Measurements from ENCODE around the gene SMG6. TPM values are rescaled to one million over a fixed set of nuclear protein-coding genes. Genes with fewer than 3 reads are reported as not detected.

The SMG6 gene
- total and polyA plus RNA-seq, 2 donors (not counting 1 experiment from before 2014, with no cell fraction given), result 10.6 to 35.5 TPM

- Mint-ChIP-seq H3K4me3 (no peak overlapping the region), H3K4me1 (no peaks in the 10 kb centered on the region), H3K27me3 (no peaks in the 10 kb centered on the region), H3K27ac (no peak overlapping the region), H3K9me3 (ENCODE audit: insufficient read depth) (no peaks in the 10 kb centered on the region)
- 100% methylated on average over 6 of the region's 6 CpGs for WGBS (ENCODE audit: insufficient coverage)
- no peaks in the 10 kb centered on the region for H3K27me3 ChIP-seq (replicated peaks in 1 of 4; ENCODE audit: control extremely low read depth in 1 of 4, control insufficient read depth in 3 of 4, insufficient read depth in 4 of 4, low read length in 3 of 4)
- H3K9me3 ChIP-seq (ENCODE audit: control extremely low read depth in 1 of 3, control insufficient read depth in 2 of 3, insufficient read depth in 1 of 3, low read length in 2 of 3), result no peaks in the 10 kb centered on the region
- ChIA-PET POLR2A (no interaction called here), CTCF (interaction anchor here (0.7 kb wide), 1 partner anchor 269 kb away, joined by 3 read pairs; no protein-coding TSS in a partner anchor)
- H3K4me2 ChIP-seq (replicated peaks; ENCODE audit: low read depth, low read length, poor library complexity, severe bottlenecking), result no peak overlapping the region
- no peak overlapping the region for H3K9ac ChIP-seq (ENCODE audit: low read length)
- no peak overlapping the region for H3K27ac ChIP-seq (ENCODE audit: low read length in 2 of 2)
- no peaks in the 10 kb centered on the region for H4K20me1 ChIP-seq (ENCODE audit: control insufficient read depth, insufficient read depth, low read length, poor library complexity, severe bottlenecking)
- TF ChIP-seq EZH2 (IDR thresholded peaks at IDR 0.05; ENCODE audit: borderline replicate concordance, insufficient read depth, low read depth, low read length, poor library complexity, severe bottlenecking), result no peak
- TF ChIP-seq, protein P1, sequence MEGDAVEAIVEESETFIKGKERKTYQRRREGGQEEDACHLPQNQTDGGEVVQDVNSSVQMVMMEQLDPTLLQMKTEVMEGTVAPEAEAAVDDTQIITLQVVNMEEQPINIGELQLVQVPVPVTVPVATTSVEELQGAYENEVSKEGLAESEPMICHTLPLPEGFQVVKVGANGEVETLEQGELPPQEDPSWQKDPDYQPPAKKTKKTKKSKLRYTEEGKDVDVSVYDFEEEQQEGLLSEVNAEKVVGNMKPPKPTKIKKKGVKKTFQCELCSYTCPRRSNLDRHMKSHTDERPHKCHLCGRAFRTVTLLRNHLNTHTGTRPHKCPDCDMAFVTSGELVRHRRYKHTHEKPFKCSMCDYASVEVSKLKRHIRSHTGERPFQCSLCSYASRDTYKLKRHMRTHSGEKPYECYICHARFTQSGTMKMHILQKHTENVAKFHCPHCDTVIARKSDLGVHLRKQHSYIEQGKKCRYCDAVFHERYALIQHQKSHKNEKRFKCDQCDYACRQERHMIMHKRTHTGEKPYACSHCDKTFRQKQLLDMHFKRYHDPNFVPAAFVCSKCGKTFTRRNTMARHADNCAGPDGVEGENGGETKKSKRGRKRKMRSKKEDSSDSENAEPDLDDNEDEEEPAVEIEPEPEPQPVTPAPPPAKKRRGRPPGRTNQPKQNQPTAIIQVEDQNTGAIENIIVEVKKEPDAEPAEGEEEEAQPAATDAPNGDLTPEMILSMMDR (IDR thresholded peaks at IDR 0.05), result no peak
- H3K36me3 ChIP-seq (replicated peaks in 1 of 2; ENCODE audit: control extremely low read depth in 1 of 2, control insufficient read depth in 1 of 2, extremely low read depth in 1 of 2, insufficient read depth in 2 of 2, low read length in 1 of 2), result no peaks in the 10 kb centered on the region
- no peak for ATAC-seq (ENCODE audit: low read depth)
- peaks cover 0 to under 1% of the 10 kb centered on the region in 2 donors for H3K4me1 ChIP-seq (ENCODE audit: control insufficient read depth in 2 of 2, insufficient read depth in 2 of 2, low read length in 2 of 2)
- H3K4me3 ChIP-seq (ENCODE audit: control extremely low read depth in 1 of 5, extremely low read depth in 1 of 5, insufficient read depth in 1 of 5, low read depth in 2 of 5, low read length in 4 of 5), result no peak overlapping the region
- peaks cover 6% of the 10 kb centered on the region for H3K79me2 ChIP-seq (ENCODE audit: control insufficient read depth, insufficient read depth, low read length)
- no peak for DNase-seq
- intact Hi-C loops (cut with micrococcal nuclease), result no loop called here
- H2AFZ ChIP-seq (ENCODE audit: insufficient read depth, low read depth, low read length, poor library complexity, severe bottlenecking), result no peak overlapping the region
These were observed 190.3 kb downstream of the SMG6 start for GRCh38 chr17:2113279-2113622.

DNA sequence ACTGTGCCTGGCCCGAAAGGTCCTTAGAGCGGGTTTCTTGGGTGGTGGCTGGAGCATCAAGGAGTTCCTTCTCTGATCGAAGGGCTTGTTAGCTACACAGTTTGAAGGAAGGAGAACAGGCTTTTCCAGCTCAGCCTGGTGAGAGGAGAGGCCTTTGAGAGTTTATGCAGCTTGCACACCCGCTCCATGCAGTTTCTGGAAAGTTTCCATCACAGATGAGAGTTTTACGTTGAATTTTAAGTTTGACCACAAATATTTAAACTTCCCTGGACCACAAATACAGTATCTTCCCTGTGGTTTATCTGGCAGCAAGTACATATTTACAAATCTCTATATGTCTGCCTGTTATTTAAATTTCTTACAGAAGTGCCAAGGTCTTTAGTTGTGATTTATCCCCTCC lies 191.9 kb downstream of the SMG6 start:
- Histone ChIP-seq H4K20me1 (ENCODE audit: control insufficient read depth, insufficient read depth, low read length, poor library complexity, severe bottlenecking) (no peaks in the 10 kb centered on the region), H3K27me3 (replicated peaks in 1 of 4; ENCODE audit: control extremely low read depth in 1 of 4, control insufficient read depth in 3 of 4, insufficient read depth in 4 of 4, low read length in 3 of 4) (no peaks in the 10 kb centered on the region), H3K79me2 (ENCODE audit: control insufficient read depth, insufficient read depth, low read length) (peaks cover 6% of the 10 kb centered on the region), H3K4me3 (ENCODE audit: control extremely low read depth in 1 of 5, extremely low read depth in 1 of 5, insufficient read depth in 1 of 5, low read depth in 2 of 5, low read length in 4 of 5) (no peak overlapping the region), H3K4me2 (replicated peaks; ENCODE audit: low read depth, low read length, poor library complexity, severe bottlenecking) (no peak overlapping the region), H3K9ac (ENCODE audit: low read length) (no peak overlapping the region), H3K27ac (ENCODE audit: low read length in 2 of 2) (no peak overlapping the region), H3K9me3 (ENCODE audit: control extremely low read depth in 1 of 3, control insufficient read depth in 2 of 3, insufficient read depth in 1 of 3, low read length in 2 of 3) (no peaks in the 10 kb centered on the region), H3K4me1 (ENCODE audit: control insufficient read depth in 2 of 2, insufficient read depth in 2 of 2, low read length in 2 of 2) (no peaks in the 10 kb centered on the region), H2AFZ (ENCODE audit: insufficient read depth, low read depth, low read length, poor library complexity, severe bottlenecking) (no peak overlapping the region), H3K36me3 (replicated peaks in 1 of 2; ENCODE audit: control extremely low read depth in 1 of 2, control insufficient read depth in 1 of 2, extremely low read depth in 1 of 2, insufficient read depth in 2 of 2, low read length in 1 of 2) (no peaks in the 10 kb centered on the region)
- Mint-ChIP-seq H3K4me1 (no peaks in the 10 kb centered on the region), H3K27me3 (no peaks in the 10 kb centered on the region), H3K9me3 (ENCODE audit: insufficient read depth) (no peaks in the 10 kb centered on the region), H3K4me3 (no peak overlapping the region), H3K27ac (no peak overlapping the region)
- DNase-seq (no peak), ATAC-seq (ENCODE audit: low read depth) (no peak)
- 95% methylated on average over 3 of the region's 5 CpGs for WGBS (ENCODE audit: insufficient coverage)
- ChIA-PET POLR2A (no interaction called here), CTCF (interaction anchor here (1.1 to 1.3 kb wide), 2 partner anchors 57 to 133 kb away, joined by 3 to 4 read pairs; no protein-coding TSS in a partner anchor)
- TF ChIP-seq, protein P1 (IDR thresholded peaks at IDR 0.05), result no peak
- TF ChIP-seq EZH2 (IDR thresholded peaks at IDR 0.05; ENCODE audit: borderline replicate concordance, insufficient read depth, low read depth, low read length, poor library complexity, severe bottlenecking), result no peak
- intact Hi-C loops (cut with micrococcal nuclease), result no loop called here

Measured in B cell (primary cell).